Keratinocyte (primary cell): ENCODE results near the gene CLIP2. TPM values are rescaled to one million over a fixed set of nuclear protein-coding genes. Genes with fewer than 3 reads are reported as not detected.

ENCODE experiments used
- DNase-seq: peaks from one replicate; pipeline ENCODE4 v3.0.0-alpha.2; 2011; ENCODE audit warnings: low read depth, missing footprints, low spot score
- FAIRE-seq: peaks from 2 replicates; lab custom pipeline; 2011; peaks lifted over from hg19 to GRCh38; lab: Jason Lieb, UNC
- H2AFZ ChIP-seq: 2 replicates; pipeline ENCODE4 v1.6.0; 2012; ENCODE audit warnings: low read length, control low read depth, inconsistent platforms; ENCODE audit not compliant: control insufficient read depth
- H3K27ac ChIP-seq: 2 replicates; pipeline ENCODE4 v1.5.1; 2011; ENCODE audit warnings: low read length; ENCODE audit not compliant: control insufficient read depth, insufficient read depth
- H3K27me3 ChIP-seq: 3 replicates; pipeline ENCODE4 v1.6.0; 2011; ENCODE audit warnings: low read length; ENCODE audit not compliant: control insufficient read depth, insufficient read depth; ENCODE audit errors: extremely low read depth
- H3K36me3 ChIP-seq, 2 experiments: 2 replicates in 1 of 2; 3 replicates in 1 of 2; pipeline ENCODE4 v1.5.1; 2011; ENCODE audit warnings: low read length in 2 of 2, mild to moderate bottlenecking in 1 of 2; ENCODE audit not compliant: control insufficient read depth in 2 of 2, insufficient read depth in 2 of 2; ENCODE audit errors: extremely low read depth in 1 of 2
- H3K4me1 ChIP-seq: 3 replicates; pipeline ENCODE4 v1.5.1; 2011; ENCODE audit warnings: low read length; ENCODE audit not compliant: control insufficient read depth, insufficient read depth; ENCODE audit errors: extremely low read depth
- H3K4me2 ChIP-seq: 3 replicates; pipeline ENCODE4 v1.6.0; 2011; ENCODE audit warnings: low read depth, low read length; ENCODE audit not compliant: control insufficient read depth, insufficient read depth; ENCODE audit errors: extremely low read depth
- H3K4me3 ChIP-seq, 3 experiments: fragments of 200-600 bp in 1 of 3; sonication (generic) in 1 of 3; 2 replicates in 2 of 3; 3 replicates in 1 of 3; pipeline ENCODE4 v1.5.1; 2011 to 2016; ENCODE audit warnings: low read length in 3 of 3, mild to moderate bottlenecking in 3 of 3, control low read depth in 2 of 3, inconsistent platforms in 1 of 3, low read depth in 1 of 3, mixed read lengths in 1 of 3, mixed run types in 1 of 3, moderate library complexity in 1 of 3; ENCODE audit not compliant: control insufficient read depth in 2 of 3, insufficient read depth in 2 of 3; ENCODE audit errors: extremely low read depth in 1 of 3
- H3K79me2 ChIP-seq: 2 replicates; pipeline ENCODE4 v1.6.0; 2012; ENCODE audit warnings: low read length; ENCODE audit not compliant: control insufficient read depth, insufficient read depth
- H3K9ac ChIP-seq: 3 replicates; pipeline ENCODE4 v1.6.0; 2011; ENCODE audit warnings: low read length; ENCODE audit not compliant: control insufficient read depth, insufficient read depth; ENCODE audit errors: extremely low read depth
- H3K9me1 ChIP-seq: 3 replicates; pipeline ENCODE4 v1.6.0; 2011; ENCODE audit warnings: low read length; ENCODE audit not compliant: control insufficient read depth, insufficient read depth; ENCODE audit errors: extremely low read depth
- H3K9me3 ChIP-seq: 2 replicates; pipeline ENCODE4 v1.5.1; 2012; ENCODE audit warnings: low read depth, low read length; ENCODE audit not compliant: control insufficient read depth
- H4K20me1 ChIP-seq: 3 replicates; pipeline ENCODE4 v1.6.0; 2011; ENCODE audit warnings: low read length; ENCODE audit not compliant: control insufficient read depth, insufficient read depth; ENCODE audit errors: extremely low read depth
- EZH2 ChIP-seq: IDR thresholded peaks from one replicate; pipeline ENCODE4 v1.6.1; 2012; ENCODE audit warnings: inconsistent platforms, mild to moderate bottlenecking, low read length, moderate library complexity
- dilution Hi-C: fragments of 300-500 bp; cut with MboI; formaldehyde crosslinking; loops from one replicate; pipeline ENCODE4 v1.7.0; 2020; ENCODE audit warnings: low sequenced_read_pairs; ENCODE audit not compliant: extremely low pct_ligation_motif_present
- polyA plus RNA-seq, 5 experiments: library from polyadenylated mRNA; depleted of rRNA in 3 of 5; stranded (reverse) in 3 of 5; stranded (forward) in 1 of 5; unstranded in 1 of 5; fragments of >200 nt; gene quantifications; 1 replicate in 1 of 5; 2 replicates in 3 of 5; 3 replicates in 1 of 5; pipeline versions ENCODE4 v1.2.1 to v1.2.3, GENCODE V29; 2011 to 2012; ENCODE audit warnings: missing spikeins in 2 of 5, low read depth in 1 of 5, low replicate concordance in 1 of 5
- TF ChIP-seq, protein P1 (sequence below), 3 experiments: IDR thresholded peaks in 1 of 3; conservative IDR thresholded peaks in 1 of 3; optimal IDR thresholded peaks in 1 of 3; 2 replicates in 2 of 3; 3 replicates in 1 of 3; pipeline versions ENCODE3 to v1.5.1; 2011; ENCODE audit warnings: low read length in 3 of 3, mild to moderate bottlenecking in 3 of 3, moderate library complexity in 2 of 3, control low read depth in 1 of 3, inconsistent platforms in 1 of 3; ENCODE audit not compliant: insufficient read depth in 2 of 3; ENCODE audit errors: extremely low read depth in 1 of 3

The CLIP2 gene
- polyA plus RNA-seq, 1 donor (not counting 4 experiments of a cell fraction or from before 2014, with no cell fraction given): 2.6 TPM

- Histone ChIP-seq H3K36me3 (peaks cover 0 to 6% of the 10 kb centered on the region in 2 experiments), H3K4me1 (peaks cover 6% of the 10 kb centered on the region), H3K27ac (no peak overlapping the region), H3K9me1 (no peaks in the 10 kb centered on the region), H3K4me3 (no peak overlapping the region), H3K79me2 (no peaks in the 10 kb centered on the region), H4K20me1 (no peaks in the 10 kb centered on the region), H2AFZ (no peak overlapping the region), H3K9ac (no peak overlapping the region), H3K4me2 (no peak overlapping the region), H3K9me3 (no peaks in the 10 kb centered on the region), H3K27me3 (no peaks in the 10 kb centered on the region)
- TF ChIP-seq EZH2: no peak
- TF ChIP-seq, protein P1, sequence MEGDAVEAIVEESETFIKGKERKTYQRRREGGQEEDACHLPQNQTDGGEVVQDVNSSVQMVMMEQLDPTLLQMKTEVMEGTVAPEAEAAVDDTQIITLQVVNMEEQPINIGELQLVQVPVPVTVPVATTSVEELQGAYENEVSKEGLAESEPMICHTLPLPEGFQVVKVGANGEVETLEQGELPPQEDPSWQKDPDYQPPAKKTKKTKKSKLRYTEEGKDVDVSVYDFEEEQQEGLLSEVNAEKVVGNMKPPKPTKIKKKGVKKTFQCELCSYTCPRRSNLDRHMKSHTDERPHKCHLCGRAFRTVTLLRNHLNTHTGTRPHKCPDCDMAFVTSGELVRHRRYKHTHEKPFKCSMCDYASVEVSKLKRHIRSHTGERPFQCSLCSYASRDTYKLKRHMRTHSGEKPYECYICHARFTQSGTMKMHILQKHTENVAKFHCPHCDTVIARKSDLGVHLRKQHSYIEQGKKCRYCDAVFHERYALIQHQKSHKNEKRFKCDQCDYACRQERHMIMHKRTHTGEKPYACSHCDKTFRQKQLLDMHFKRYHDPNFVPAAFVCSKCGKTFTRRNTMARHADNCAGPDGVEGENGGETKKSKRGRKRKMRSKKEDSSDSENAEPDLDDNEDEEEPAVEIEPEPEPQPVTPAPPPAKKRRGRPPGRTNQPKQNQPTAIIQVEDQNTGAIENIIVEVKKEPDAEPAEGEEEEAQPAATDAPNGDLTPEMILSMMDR (optimal IDR thresholded peaks at IDR 0.05 in 1 of 3, IDR thresholded peaks at IDR 0.05 in 1 of 3, conservative IDR thresholded peaks at IDR 0.05 in 1 of 3; ENCODE audit: extremely low read depth in 1 of 3, insufficient read depth in 2 of 3, low read length in 3 of 3): no peak
- FAIRE-seq (no peak), DNase-seq (no peak)
- dilution Hi-C loops: no loop called here
Measured at GRCh38 chr7:74373536-74373935, 84.3 kb downstream of the CLIP2 start.

- no peaks in the 10 kb centered on the region for H3K9me1 ChIP-seq
- H4K20me1 ChIP-seq: no peaks in the 10 kb centered on the region
- no peak overlapping the region for H3K9ac ChIP-seq
- no peaks in the 10 kb centered on the region for H3K27me3 ChIP-seq
- H3K4me2 ChIP-seq: no peak overlapping the region
- no peaks in the 10 kb centered on the region for H3K9me3 ChIP-seq
- no peak for DNase-seq
- no peak for FAIRE-seq
- dilution Hi-C loops: no loop called here
- no peak overlapping the region for H2AFZ ChIP-seq
- peaks cover 0 to 6% of the 10 kb centered on the region in 2 experiments for H3K36me3 ChIP-seq
- peaks cover 6% of the 10 kb centered on the region for H3K4me1 ChIP-seq
- no peaks in the 10 kb centered on the region for H3K79me2 ChIP-seq
- H3K4me3 ChIP-seq: no peak overlapping the region
- H3K27ac ChIP-seq: no peak overlapping the region
- TF ChIP-seq, protein P1 (optimal IDR thresholded peaks at IDR 0.05 in 1 of 3, IDR thresholded peaks at IDR 0.05 in 1 of 3, conservative IDR thresholded peaks at IDR 0.05 in 1 of 3; ENCODE audit: extremely low read depth in 1 of 3, insufficient read depth in 2 of 3, low read length in 3 of 3): no peak
- no peak for TF ChIP-seq EZH2
Measured at GRCh38 chr7:74375726-74376220, 86.6 kb downstream of the CLIP2 start.
